Thoracic aorta (tissue), 2 donors: Measurements from ENCODE around the gene SGCA. TPM values are rescaled to one million over a fixed set of nuclear protein-coding genes. Genes with fewer than 3 reads are reported as not detected.

ENCODE experiments used
- ATAC-seq: fragments of 150-250 bp; one replicate; pipeline ENCODE4 v1.8.0; 2017; ENCODE audit warnings: low read depth; ENCODE audit not compliant: insufficient number of reproducible peaks, low FRiP score
- DNase-seq: peaks from one replicate; pipeline ENCODE4 v3.0.0-alpha.2; 2020; ENCODE audit warnings: low spot score
- H3K27ac ChIP-seq, 2 donors: fragments of 200-600 bp; sonication (generic); 1 replicate in 1 of 2; 2 replicates in 1 of 2; pipeline ENCODE4 v1.5.1; 2016; ENCODE audit warnings: mild to moderate bottlenecking in 2 of 2, moderate library complexity in 2 of 2
- H3K27me3 ChIP-seq: fragments of 200-600 bp; sonication (generic); replicated peaks from 2 replicates; pipeline ENCODE4 v1.6.0; 2016; ENCODE audit warnings: mild to moderate bottlenecking; ENCODE audit not compliant: insufficient read depth
- H3K36me3 ChIP-seq: fragments of 200-600 bp; sonication (generic); one replicate; pipeline ENCODE4 v1.5.1; 2016
- H3K4me1 ChIP-seq, 2 donors: fragments of 200-600 bp; sonication (generic); 1 replicate in 1 of 2; 2 replicates in 1 of 2; pipeline versions ENCODE4 v1.5.1 to v1.6.0; 2016; ENCODE audit warnings: low read depth in 2 of 2, mild to moderate bottlenecking in 1 of 2; ENCODE audit not compliant: control insufficient read depth in 1 of 2
- H3K4me3 ChIP-seq: fragments of 200-600 bp; sonication (generic); 2 replicates; pipeline ENCODE4 v1.5.1; 2016; ENCODE audit warnings: mild to moderate bottlenecking
- H3K9me3 ChIP-seq: fragments of 200-600 bp; sonication (generic); 2 replicates; pipeline ENCODE4 v1.5.1; 2016
- CTCF ChIP-seq: fragments of 200-600 bp; sonication (generic); IDR thresholded peaks from one replicate; pipeline ENCODE4 v1.5.1; 2019; ENCODE audit warnings: antibody characterized with exemption
- total RNA-seq, 2 donors: library from RNA; depleted of rRNA; stranded (reverse); fragments of >200 nt; gene quantifications; one replicate each; pipeline versions ENCODE4 v1.1.0 to v1.2.3, GENCODE V29; 2016

SGCA gene
- total RNA-seq, 2 donors from 2014 or later, result 95.5 to 158 TPM

- peak; percentile 61 for DNase-seq
- peaks cover 16 to 75% of the 10 kb centered on the region in 2 donors for H3K4me1 ChIP-seq
- peak; percentile 7 for ATAC-seq
- no peak for TF ChIP-seq CTCF
- H3K4me3 ChIP-seq, result peak within 1 kb of the TSS; percentile 78
- H3K27ac ChIP-seq, result peak within 1 kb of the TSS; percentile 90 to 99
- no peaks in the 10 kb centered on the region for H3K9me3 ChIP-seq
- peaks cover 22% of the 10 kb centered on the region for H3K36me3 ChIP-seq
- H3K27me3 ChIP-seq, result no peaks in the 10 kb centered on the region
Measured at GRCh38 chr17:50201276-50201854, 35.6 kb downstream of the SGCA start, which contains the start of gene COL1A1. TSS of gene COL1A1 (minus strand) at chr17:50201631. CDS start at chr17:50201513, 118 bp downstream.

- peaks cover 13 to 75% of the 10 kb centered on the region in 2 donors for H3K4me1 ChIP-seq
- TF ChIP-seq CTCF, result no peak
- H3K27me3 ChIP-seq, result no peaks in the 10 kb centered on the region
- H3K4me3 ChIP-seq, result no peak overlapping the region
- DNase-seq (no peak), ATAC-seq (no peak)
- no peaks in the 10 kb centered on the region for H3K9me3 ChIP-seq
- H3K36me3 ChIP-seq, result peaks cover 4% of the 10 kb centered on the region
- peak overlapping the region in 1 of 2 donors; percentile 11 for H3K27ac ChIP-seq
Measured at GRCh38 chr17:50203086-50203485, 37.3 kb downstream of the SGCA start.

- no peak for TF ChIP-seq CTCF
- Histone ChIP-seq H3K4me3 (no peak overlapping the region), H3K27ac (no peak overlapping the region), H3K9me3 (no peaks in the 10 kb centered on the region), H3K36me3 (no peaks in the 10 kb centered on the region), H3K27me3 (no peaks in the 10 kb centered on the region), H3K4me1 (peaks cover 8 to 75% of the 10 kb centered on the region in 2 donors)
- no peak for DNase-seq
- no peak for ATAC-seq
Measured at GRCh38 chr17:50203604-50204345, 38.0 kb downstream of the SGCA start.

GRCh38 chr17:50204431-50204830 lies 38.6 kb downstream of the SGCA start:
- DNase-seq (no peak), ATAC-seq (no peak)
- no peak for TF ChIP-seq CTCF
- Histone ChIP-seq H3K27ac (no peak overlapping the region), H3K4me3 (no peak overlapping the region), H3K36me3 (no peaks in the 10 kb centered on the region), H3K4me1 (peaks cover 12 to 75% of the 10 kb centered on the region in 2 donors), H3K27me3 (no peaks in the 10 kb centered on the region), H3K9me3 (no peaks in the 10 kb centered on the region)

GRCh38 chr17:50205111-50205962 lies 39.5 kb downstream of the SGCA start:
- H3K27ac ChIP-seq, result peak overlapping the region; percentile 10 to 48
- no peaks in the 10 kb centered on the region for H3K27me3 ChIP-seq
- H3K4me3 ChIP-seq, result no peak overlapping the region
- ATAC-seq (no peak), DNase-seq (no peak)
- no peaks in the 10 kb centered on the region for H3K36me3 ChIP-seq
- TF ChIP-seq CTCF, result no peak
- no peaks in the 10 kb centered on the region for H3K9me3 ChIP-seq
- H3K4me1 ChIP-seq, result peaks cover 18 to 84% of the 10 kb centered on the region in 2 donors
